Pancreas (tissue), 10 donors: Measurements from ENCODE around the gene MARCHF11. TPM values are rescaled to one million over a fixed set of nuclear protein-coding genes. Genes with fewer than 3 reads are reported as not detected.

Experiments used
- ATAC-seq, 4 donors: fragments of 200-7000 bp; cut with Tn5 transposase; one replicate each; pipeline versions ENCODE4 v1.8.0 to v1.9.1; 2020; ENCODE audit warnings: mild to moderate bottlenecking in 4 of 4, moderate library complexity in 4 of 4
- DNase-seq, 6 donors: peaks; one replicate each; pipeline ENCODE4 v3.0.0-alpha.2; 2020
- FAIRE-seq: peaks from 2 replicates; lab custom pipeline; 2012; peaks lifted over from hg19 to GRCh38; lab: Jason Lieb, UNC
- H3K27ac ChIP-seq, 4 donors: fragments of 200-600 bp; sonication (generic); 1 replicate in 3 of 4; 2 replicates in 1 of 4; pipeline versions ENCODE4 v1.5.0 to v1.8.0; 2020
- H3K27me3 ChIP-seq, 4 donors: fragments of 200-600 bp; one replicate each; pipeline ENCODE4 v1.8.0; 2021
- H3K36me3 ChIP-seq, 3 donors: fragments of 200-600 bp; sonication (generic) in 1 of 3; one replicate each; pipeline versions ENCODE4 v1.5.0 to v1.8.0; 2020 to 2021
- H3K4me1 ChIP-seq, 3 donors: fragments of 200-600 bp; one replicate each; pipeline ENCODE4 v1.8.0; 2021
- H3K4me3 ChIP-seq, 4 donors: fragments of 200-600 bp; sonication (generic) in 2 of 4; one replicate each; pipeline versions ENCODE4 v1.5.0 to v1.8.0; 2020 to 2021
- H3K9me3 ChIP-seq, 4 donors: fragments of 200-600 bp; one replicate each; pipeline ENCODE4 v1.8.0; 2021
- CTCF ChIP-seq, 4 donors: fragments of 200-600 bp; sonication (generic) in 3 of 4; IDR thresholded peaks; one replicate each; pipeline versions ENCODE4 v1.5.0 to v1.8.0; 2021; ENCODE audit warnings: antibody characterized with exemption in 4 of 4
- WGBS, 2 donors: extraction: QIAGEN DNeasy Blood & Tissue Kit; methylation state at CpG; one replicate each; pipeline ENCODE4 v1.1.7; 2013; 5-methylcytosine and 5-hydroxymethylcytosine counted together
- intact Hi-C, 3 donors: fragments of 100-400 bp; cut with DNase I; formaldehyde crosslinking; loops; one replicate each; pipeline versions ENCODE4 v1.11.1 to v1.14.2; 2022
- polyA plus RNA-seq, 2 donors: library from polyadenylated mRNA; stranded (reverse); fragments of 200-250 nt; gene quantifications; one replicate each; pipeline ENCODE4 v1.2.3, GENCODE V29; 2013
- total RNA-seq, 6 donors: library from RNA; stranded (reverse); fragmentation: NEBNext Ultra II Directional in 4 of 6; extraction: Animal tissue kit (Norgen Biotek cat#: 25700) in 4 of 6; gene quantifications; one replicate each; pipeline versions ENCODE4 v1.2.1 to v1.2.4, GENCODE V29; 2021 to 2023
- donor health status: healthy with polysubstance abuse.
- donor health status: DM: no; HTN: no; CAD: no; lungs with moderate emphysema.
- donor health status: DM: no; HTN: no; CAD: no.
- donor health status: control.
- donor health status: control.
- donor health status: Bipolar disorder and iron deficiency.
- donor health status: DM: yes; HTN: yes; CAD: no.
- donor health status: DM: no; HTN: no; CAD: no.
- donor health status: DM: no; HTN: no; CAD: no.
- donor health status: DM: yes; HTN: yes; CAD: no.

Gene MARCHF11
- total and polyA plus RNA-seq, 8 donors: 0.19 to 2.6 (median 0.47) TPM

DNA sequence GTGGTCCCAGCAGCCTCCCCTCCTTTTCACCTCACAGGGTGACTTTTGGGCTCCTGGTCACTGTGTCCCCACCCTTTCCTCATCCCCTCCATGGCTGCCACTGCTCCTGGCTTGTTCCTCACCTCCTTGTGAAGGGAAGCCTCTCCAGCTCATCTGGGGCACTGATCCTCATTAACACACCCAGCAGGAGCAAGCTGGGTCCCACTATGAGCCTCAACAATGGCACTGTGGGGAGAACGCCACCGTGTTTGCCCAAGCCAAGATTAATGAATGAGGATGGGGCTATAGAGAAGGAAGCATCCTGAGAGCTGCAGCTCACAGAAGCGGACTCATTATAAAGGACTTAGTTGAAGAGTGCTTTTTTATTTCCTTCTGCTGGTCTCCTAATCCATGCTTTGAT is 118.4 kb downstream of the MARCHF11 start:
- FAIRE-seq (no peak), DNase-seq (no peak), ATAC-seq (no peak)
- Histone ChIP-seq H3K4me3 (no peak overlapping the region), H3K9me3 (no peaks in the 10 kb centered on the region), H3K36me3 (no peaks in the 10 kb centered on the region), H3K27ac (no peak overlapping the region), H3K27me3 (no peaks in the 10 kb centered on the region), H3K4me1 (no peaks in the 10 kb centered on the region)
- no peak for TF ChIP-seq CTCF (IDR thresholded peaks at IDR 0.05)
- 30 to 33% methylated on average over 3 of the region's 3 CpGs for WGBS, 2 donors
- intact Hi-C loops: no loop called here

DNA sequence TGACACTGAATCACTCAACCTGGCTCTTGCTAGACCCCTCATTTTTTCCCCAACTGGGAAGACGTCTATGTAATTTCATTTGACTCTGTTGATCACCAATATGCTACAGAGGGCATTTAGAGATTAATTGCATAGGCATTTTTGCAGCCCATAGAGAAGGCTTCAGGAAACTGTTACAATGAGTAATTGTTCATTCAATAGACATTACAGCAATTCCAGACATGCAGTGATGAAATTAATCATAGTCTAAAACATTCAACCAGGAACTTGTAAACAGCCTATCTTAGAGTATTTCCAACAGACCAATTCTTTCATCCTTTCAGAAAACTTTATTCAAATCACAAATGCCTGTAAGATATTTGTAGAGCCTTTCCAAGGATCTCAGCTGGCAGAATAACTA is 122.3 kb downstream of the MARCHF11 start:
- intact Hi-C loops: no loop called here
- no peaks in the 10 kb centered on the region for H3K36me3 ChIP-seq
- H3K4me1 ChIP-seq: no peaks in the 10 kb centered on the region
- H3K27ac ChIP-seq: no peak overlapping the region
- DNase-seq (no peak), FAIRE-seq (no peak), ATAC-seq (no peak)
- 3 to 6% methylated on average over 1 of the region's 1 CpG for WGBS, 2 donors
- H3K9me3 ChIP-seq: no peaks in the 10 kb centered on the region
- TF ChIP-seq CTCF (IDR thresholded peaks at IDR 0.05): no peak
- no peak overlapping the region for H3K4me3 ChIP-seq
- H3K27me3 ChIP-seq: no peaks in the 10 kb centered on the region

DNA sequence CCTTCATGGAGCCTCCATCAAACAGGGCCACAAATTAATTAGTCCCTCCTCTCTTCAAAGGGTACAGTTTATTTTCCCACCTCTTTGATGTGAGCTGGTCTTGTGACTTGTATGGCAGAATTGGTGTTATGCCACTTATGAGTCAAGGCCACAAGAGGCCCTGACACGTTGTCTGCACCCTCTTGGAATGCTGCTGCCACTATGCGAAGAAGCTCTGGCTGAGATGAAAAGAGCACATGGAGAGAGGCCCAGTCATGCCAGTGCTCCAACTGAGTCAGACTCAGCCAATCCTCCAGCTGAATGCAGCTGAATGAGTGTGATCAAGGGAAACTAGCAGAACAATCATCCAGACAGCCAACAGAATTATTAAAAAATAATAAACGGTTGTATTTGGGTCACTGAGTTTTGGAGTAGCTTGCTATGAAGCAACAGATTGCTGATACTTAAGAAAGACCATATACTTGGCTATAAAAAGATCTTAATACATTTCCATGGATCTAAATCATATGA is 128.3 kb downstream of the MARCHF11 start:
- Histone ChIP-seq H3K4me3 (no peak overlapping the region), H3K27me3 (no peaks in the 10 kb centered on the region), H3K9me3 (no peaks in the 10 kb centered on the region), H3K4me1 (no peaks in the 10 kb centered on the region), H3K36me3 (no peaks in the 10 kb centered on the region), H3K27ac (no peak overlapping the region)
- ATAC-seq (no peak), FAIRE-seq (no peak), DNase-seq (no peak)
- intact Hi-C loops: no loop called here
- WGBS, 2 donors: 39 to 49% methylated on average over 3 of the region's 3 CpGs
- TF ChIP-seq CTCF (IDR thresholded peaks at IDR 0.05): no peak

GRCh38 chr5:16050414-16050813 is 129.2 kb downstream of the MARCHF11 start:
- ATAC-seq (no peak), FAIRE-seq (no peak), DNase-seq (no peak)
- no peak overlapping the region for H3K27ac ChIP-seq
- no peaks in the 10 kb centered on the region for H3K9me3 ChIP-seq
- intact Hi-C loops: no loop called here
- H3K27me3 ChIP-seq: no peaks in the 10 kb centered on the region
- no peaks in the 10 kb centered on the region for H3K36me3 ChIP-seq
- H3K4me1 ChIP-seq: no peaks in the 10 kb centered on the region
- 38 to 68% methylated on average over 1 of the region's 1 CpG for WGBS, 2 donors
- H3K4me3 ChIP-seq: no peak overlapping the region
- TF ChIP-seq CTCF (IDR thresholded peaks at IDR 0.05): no peak

DNA sequence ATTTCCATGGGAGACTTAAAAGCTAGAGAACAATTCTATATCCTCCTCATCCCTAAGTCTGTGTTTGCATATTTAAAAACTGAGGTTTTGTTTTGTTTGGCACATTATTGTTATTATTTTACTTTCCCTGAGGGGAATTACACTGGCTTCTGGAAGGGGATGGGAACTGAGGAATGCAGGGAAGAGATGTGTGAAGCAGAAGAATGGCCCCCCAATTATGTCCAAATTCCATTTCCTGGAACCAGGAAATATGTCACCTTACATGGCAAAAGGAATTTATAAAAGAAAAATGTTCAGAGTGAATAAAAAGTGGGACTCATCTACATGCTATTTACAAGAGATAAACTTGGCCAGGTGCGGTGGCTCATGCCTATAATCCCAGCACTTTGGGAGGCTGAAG is 129.8 kb downstream of the MARCHF11 start:
- ATAC-seq: no peak
- Histone ChIP-seq H3K4me1 (no peaks in the 10 kb centered on the region), H3K27ac (no peak overlapping the region), H3K9me3 (no peaks in the 10 kb centered on the region), H3K4me3 (no peak overlapping the region), H3K36me3 (no peaks in the 10 kb centered on the region), H3K27me3 (no peaks in the 10 kb centered on the region)
- FAIRE-seq: no peak
- TF ChIP-seq CTCF (IDR thresholded peaks at IDR 0.05): no peak
- no peak for DNase-seq
- WGBS, 2 donors: 78 to 84% methylated on average over 1 of the region's 1 CpG
- intact Hi-C loops: no loop called here
